H1 (cell line): Measurements from ENCODE around the gene GAST. TPM values are rescaled to one million over a fixed set of nuclear protein-coding genes. Genes with fewer than 3 reads are reported as not detected.

Source experiments
- CTCF ChIA-PET: fragments of 300-600 bp; sonication (Branson Sonifier 250); formaldehyde crosslinking; loops from one replicate; lab custom pipeline; 2021; ENCODE audit not compliant: partially characterized antibody; lab: Charles Lee
- POLR2A ChIA-PET: fragments of 300-600 bp; sonication (Branson Sonifier 250); formaldehyde crosslinking; loops from one replicate; lab custom pipeline; 2021; ENCODE audit warnings: inconsistent platforms; ENCODE audit not compliant: partially characterized antibody; lab: Charles Lee
- DNase-seq, 2 experiments: peaks; one replicate each; pipeline versions ENCODE4 v3.0.0 to v3.0.0-alpha.2; 2010 to 2022; ENCODE audit warnings: low spot score in 2 of 2, low read depth in 1 of 2, mixed read lengths in 1 of 2
- FAIRE-seq: peaks from 2 replicates; lab custom pipeline; 2011; peaks lifted over from hg19 to GRCh38; lab: Jason Lieb, UNC
- H2AFZ ChIP-seq: 2 replicates; pipeline ENCODE4 v1.8.1; 2012; ENCODE audit warnings: low read length, inconsistent platforms
- H2AK5ac ChIP-seq: 2 replicates; pipeline ENCODE4 v1.6.1; 2013; ENCODE audit warnings: low read depth, low read length
- H2BK120ac ChIP-seq: replicated peaks from 2 replicates; pipeline ENCODE3; 2013; ENCODE audit warnings: low read depth, low read length, inconsistent platforms
- H2BK12ac ChIP-seq: 2 replicates; pipeline ENCODE4 v1.6.1; 2013; ENCODE audit warnings: low read depth, low read length
- H2BK15ac ChIP-seq: 2 replicates; pipeline ENCODE4 v1.6.1; 2013; ENCODE audit warnings: low read length
- H2BK20ac ChIP-seq: 2 replicates; pipeline ENCODE4 v1.6.1; 2013; ENCODE audit warnings: low read length
- H2BK5ac ChIP-seq: 2 replicates; pipeline ENCODE4 v1.6.1; 2013; ENCODE audit warnings: low read depth, low read length
- H3K14ac ChIP-seq: 2 replicates; pipeline ENCODE4 v1.6.1; 2013; ENCODE audit warnings: inconsistent platforms; ENCODE audit not compliant: insufficient read length
- H3K18ac ChIP-seq: 2 replicates; pipeline ENCODE4 v1.6.1; 2013; ENCODE audit warnings: low read length; ENCODE audit errors: extremely low read depth
- H3K23ac ChIP-seq: 2 replicates; pipeline ENCODE4 v1.6.1; 2013; ENCODE audit warnings: inconsistent platforms; ENCODE audit not compliant: insufficient read length
- H3K23me2 ChIP-seq: 2 replicates; pipeline ENCODE4 v1.6.1; 2013; ENCODE audit warnings: low read depth, low read length
- H3K27ac ChIP-seq: 2 replicates; pipeline ENCODE4 v1.6.1; 2011; ENCODE audit warnings: low read depth, low read length, inconsistent platforms
- H3K27me3 ChIP-seq, 4 experiments: replicated peaks in 1 of 4; 1 replicate in 1 of 4; 2 replicates in 3 of 4; pipeline versions ENCODE4 v1.6.1 to v1.8.1; 2011 to 2013; ENCODE audit warnings: low read length in 3 of 4, mild to moderate bottlenecking in 3 of 4, inconsistent platforms in 2 of 4, mixed read lengths in 2 of 4, moderate library complexity in 1 of 4; ENCODE audit not compliant: control insufficient read depth in 3 of 4, insufficient read depth in 3 of 4; ENCODE audit errors: extremely low read depth in 1 of 4
- H3K36me3 ChIP-seq, 4 experiments: 2 replicates each; pipeline versions ENCODE4 v1.6.1 to v1.8.1; 2011 to 2013; ENCODE audit warnings: mild to moderate bottlenecking in 4 of 4, low read length in 3 of 4, moderate library complexity in 2 of 4, control low read depth in 1 of 4, inconsistent platforms in 1 of 4; ENCODE audit not compliant: insufficient read depth in 4 of 4, control insufficient read depth in 2 of 4
- H3K4ac ChIP-seq: replicated peaks from 2 replicates; pipeline ENCODE3; 2013; ENCODE audit warnings: low read length, low read depth, mixed read lengths, inconsistent platforms; ENCODE audit not compliant: insufficient read length
- H3K4me1 ChIP-seq, 4 experiments: replicated peaks in 1 of 4; 1 replicate in 1 of 4; 2 replicates in 3 of 4; pipeline versions ENCODE4 v1.6.1 to v1.8.1; 2011 to 2013; ENCODE audit warnings: low read length in 3 of 4, inconsistent platforms in 2 of 4, mixed read lengths in 1 of 4; ENCODE audit not compliant: insufficient read depth in 4 of 4, control insufficient read depth in 3 of 4
- H3K4me2 ChIP-seq, 2 experiments: 2 replicates each; pipeline versions ENCODE4 v1.6.1 to v1.8.1; 2011 to 2013; ENCODE audit warnings: low read depth in 2 of 2, low read length in 2 of 2, control low read depth in 1 of 2, inconsistent platforms in 1 of 2, mild to moderate bottlenecking in 1 of 2; ENCODE audit not compliant: insufficient read depth in 1 of 2
- H3K4me3 ChIP-seq, 4 experiments: fragments of 200-600, 300-600 bp in 1 of 4; sonication (generic), shearing (Covaris generic), sonication (Bioruptor Twin) in 1 of 4; 2 replicates each; pipeline versions ENCODE4 v1.5.1 to v1.8.1; 2011 to 2016; ENCODE audit warnings: low read length in 4 of 4, low read depth in 3 of 4, control low read depth in 2 of 4, inconsistent platforms in 2 of 4, mild to moderate bottlenecking in 2 of 4, mixed read lengths in 1 of 4, moderate library complexity in 1 of 4; ENCODE audit not compliant: insufficient read depth in 2 of 4; ENCODE audit errors: extremely low read depth in 1 of 4
- H3K56ac ChIP-seq: replicated peaks from 2 replicates; pipeline ENCODE3; 2013; ENCODE audit warnings: low read depth, mild to moderate bottlenecking, mixed read lengths, low read length, inconsistent platforms; ENCODE audit not compliant: insufficient read length
- H3K79me1 ChIP-seq: 2 replicates; pipeline ENCODE4 v1.6.1; 2013; ENCODE audit warnings: low read depth, low read length, control low read depth
- H3K79me2 ChIP-seq, 2 experiments: 2 replicates each; pipeline versions ENCODE4 v1.6.1 to v1.8.1; 2012 to 2013; ENCODE audit warnings: low read length in 2 of 2, mild to moderate bottlenecking in 2 of 2, inconsistent platforms in 1 of 2; ENCODE audit not compliant: insufficient read depth in 2 of 2, control insufficient read depth in 1 of 2
- H3K9ac ChIP-seq, 4 experiments: replicated peaks in 1 of 4; 1 replicate in 1 of 4; 2 replicates in 3 of 4; pipeline versions ENCODE4 v1.6.1 to v1.8.1; 2011 to 2013; ENCODE audit warnings: low read depth in 3 of 4, low read length in 3 of 4, control low read depth in 2 of 4, mild to moderate bottlenecking in 2 of 4, moderate library complexity in 2 of 4, inconsistent platforms in 1 of 4; ENCODE audit errors: extremely low read depth in 1 of 4
- H3K9me3 ChIP-seq, 2 experiments: 2 replicates each; pipeline versions ENCODE4 v1.6.1 to v1.8.1; 2012 to 2013; ENCODE audit warnings: mild to moderate bottlenecking in 2 of 2, moderate library complexity in 2 of 2, control low read depth in 1 of 2, inconsistent platforms in 1 of 2, low read depth in 1 of 2, low read length in 1 of 2, mixed read lengths in 1 of 2; ENCODE audit not compliant: insufficient read depth in 2 of 2
- H4K20me1 ChIP-seq, 2 experiments: replicated peaks in 1 of 2; 2 replicates each; pipeline versions ENCODE3 to v1.8.1; 2011 to 2013; ENCODE audit warnings: inconsistent platforms in 2 of 2, low read length in 2 of 2, mild to moderate bottlenecking in 1 of 2; ENCODE audit not compliant: insufficient read depth in 2 of 2, control insufficient read depth in 1 of 2
- H4K5ac ChIP-seq: 2 replicates; pipeline ENCODE4 v1.6.1; 2013; ENCODE audit warnings: low read length, low read depth, mixed read lengths, inconsistent platforms; ENCODE audit not compliant: insufficient read length
- H4K8ac ChIP-seq: 2 replicates; pipeline ENCODE4 v1.8.0; 2013; ENCODE audit warnings: mild to moderate bottlenecking, moderate library complexity, low read length, inconsistent platforms; ENCODE audit not compliant: insufficient read depth; ENCODE audit errors: extremely low read depth
- H4K91ac ChIP-seq: replicated peaks from 2 replicates; pipeline ENCODE3; 2013; ENCODE audit warnings: low read length, mixed read lengths, inconsistent platforms; ENCODE audit not compliant: insufficient read length
- CHD1 ChIP-seq: IDR thresholded peaks from 2 replicates; pipeline ENCODE4 v1.6.1; 2012; ENCODE audit warnings: low read depth, low read length, improper control_type of control experiment
- HDAC2 ChIP-seq, 2 experiments: fragments of 300-600 bp in 1 of 2; sonication (generic) in 1 of 2; IDR thresholded peaks; 2 replicates each; pipeline ENCODE4 v1.6.1; 2011 to 2012; ENCODE audit warnings: low read depth in 2 of 2, low read length in 2 of 2, mild to moderate bottlenecking in 2 of 2, moderate library complexity in 2 of 2, borderline replicate concordance in 1 of 2, inconsistent platforms in 1 of 2
- KDM5A ChIP-seq: fragments of 200-600 bp; IDR thresholded peaks from 2 replicates; pipeline ENCODE4 v1.7.1; 2012; ENCODE audit warnings: mild to moderate bottlenecking, low read length, inconsistent platforms, mixed read lengths
- MAX ChIP-seq: IDR thresholded peaks from 2 replicates; pipeline ENCODE4 v1.6.1; 2012; ENCODE audit warnings: inconsistent platforms
- RAD21 ChIP-seq, 2 experiments: IDR thresholded peaks in 1 of 2; conservative IDR thresholded peaks in 1 of 2; 2 replicates each; pipeline ENCODE4 v1.6.1; 2011; ENCODE audit warnings: low read depth in 2 of 2, low read length in 2 of 2, improper control_type of control experiment in 1 of 2, inconsistent platforms in 1 of 2, mild to moderate bottlenecking in 1 of 2, moderate library complexity in 1 of 2
- SP4 ChIP-seq: IDR thresholded peaks from 2 replicates; pipeline ENCODE4 v1.6.1; 2012; ENCODE audit warnings: low read length, inconsistent platforms
- SUZ12 ChIP-seq: fragments of 200-600 bp; sonication (generic); IDR thresholded peaks from 2 replicates; pipeline ENCODE4 v1.6.1; 2012; ENCODE audit warnings: mild to moderate bottlenecking, inconsistent platforms, low read length, moderate library complexity, mixed read lengths
- USF2 ChIP-seq: IDR thresholded peaks from 2 replicates; pipeline ENCODE4 v1.6.1; 2011; ENCODE audit warnings: low read length, improper control_type of control experiment
- WGBS, 2 experiments: shearing (Covaris generic) in 1 of 2; methylation state at CpG; one replicate each; pipeline versions ENCODE4 v1.1.6 to v1.1.7; 2013 to 2015; ENCODE audit warnings: low lambda C conversion rate in 2 of 2, mixed read lengths in 2 of 2, inconsistent platforms in 1 of 2, low coverage in 1 of 2, missing lambda C conversion rate in 1 of 2; ENCODE audit not compliant: insufficient replicate concordance in 2 of 2, insufficient coverage in 1 of 2, insufficient read length in 1 of 2; ENCODE audit errors: extremely low coverage in 1 of 2, missing lambda C conversion rate in 1 of 2; 5-methylcytosine and 5-hydroxymethylcytosine counted together
- polyA plus RNA-seq, 7 experiments: library from polyadenylated mRNA; depleted of rRNA in 3 of 7; stranded (reverse) in 5 of 7; unstranded in 2 of 7; fragments of >200 nt in 5 of 7; fragments of 200-250 nt in 2 of 7; gene quantifications; 1 replicate in 5 of 7; 2 replicates in 1 of 7; 4 replicates in 1 of 7; pipeline versions ENCODE4 v1.2.1 to v1.2.3, GENCODE V29; 2011 to 2013; ENCODE audit warnings: missing spikeins in 2 of 7, mixed read lengths in 2 of 7
- total RNA-seq: library from RNA; stranded (reverse); fragmentation: NEBNext Ultra II Directional; extraction: Animal tissue kit (Norgen Biotek cat#: 25700); gene quantifications from 2 replicates; pipeline ENCODE4 v1.2.1, GENCODE V29; 2021

GAST gene
- total and polyA plus RNA-seq, 2 of the 8 experiments (the other 6 are each of a cell fraction or from before 2014, with no cell fraction given): not detected

GRCh38 chr17:41731836-41732235 lies 19.7 kb downstream of the GAST start:
- Histone ChIP-seq H3K4me2 (no peak overlapping the region), H3K14ac (no peak overlapping the region), H2BK5ac (no peak overlapping the region), H2BK15ac (no peak overlapping the region), H3K27me3 (peaks cover 19 to 58% (median 48%) of the 10 kb centered on the region in 4 experiments), H4K8ac (no peak overlapping the region), H3K4me3 (no peak overlapping the region), H3K9ac (no peak overlapping the region), H4K20me1 (peaks cover 5% of the 10 kb centered on the region in 2 experiments), H3K4me1 (peaks cover 0 to 3% (median 0%) of the 10 kb centered on the region in 4 experiments; a peak in 5 of 7 replicates), H3K79me2 (no peaks in the 10 kb centered on the region), H3K4ac (no peak overlapping the region), H4K5ac (no peak overlapping the region), H4K91ac (no peak overlapping the region), H2BK120ac (no peak overlapping the region), H2AK5ac (no peak overlapping the region), H2BK12ac (no peak overlapping the region), H3K18ac (no peak overlapping the region), H3K27ac (no peak overlapping the region), H2BK20ac (no peak overlapping the region), H3K9me3 (no peaks in the 10 kb centered on the region), H3K23ac (no peak overlapping the region), H3K23me2 (peaks cover 13% of the 10 kb centered on the region), H3K36me3 (no peaks in the 10 kb centered on the region), H3K56ac (no peak overlapping the region), H2AFZ (no peak overlapping the region), H3K79me1 (no peaks in the 10 kb centered on the region)
- FAIRE-seq (no peak), DNase-seq (no peak)
- ChIA-PET POLR2A (interaction anchor here (0.7 to 18.3 kb wide), 6 partner anchors 12 to 133 kb away, joined by 3 to 215 read pairs (median 6); partner anchors contain the start of genes EIF1 and JUP), CTCF (interaction anchor here (1.1 to 3.2 kb wide), 7 partner anchors 10 to 227 kb away, joined by 3 to 18 read pairs (median 4); partner anchors contain the start of gene P3H4)
- 70% methylated on average over 2 of the region's 3 CpGs; no CpG with 5 or more reads in 1 of the 2 experiments for WGBS, 2 experiments
- TF ChIP-seq HDAC2 (IDR thresholded peaks at IDR 0.05; ENCODE audit: borderline replicate concordance in 1 of 2, low read depth in 2 of 2, low read length in 2 of 2) (no peak), KDM5A (no peak), SP4 (no peak), RAD21 (IDR thresholded peaks at IDR 0.05 in 1 of 2, conservative IDR thresholded peaks at IDR 0.05 in 1 of 2; ENCODE audit: low read depth in 2 of 2, low read length in 2 of 2) (no peak), CHD1 (no peak), SUZ12 (0 out of 2 replicates have a peak, but pooled peaks have one; percentile 12), MAX (no peak), USF2 (no peak)
